Fibroblast of peridontal ligament (primary cell): ENCODE measurements around the gene DSCAML1.

Source experiments
- DNase-seq: peaks from one replicate; pipeline ENCODE4 v3.0.0-alpha.2; 2010; ENCODE audit errors: extremely low read depth

Gene DSCAML1

GRCh38 chr11:117668321-117668751 is 128.7 kb downstream of the DSCAML1 start:
- no peak for DNase-seq

GRCh38 chr11:117664897-117665296 is 132.1 kb downstream of the DSCAML1 start:
- no peak for DNase-seq

- no peak for DNase-seq
Observed at GRCh38 chr11:117663821-117664220, 133.2 kb downstream of the DSCAML1 start.

- no peak for DNase-seq
Observed at GRCh38 chr11:117663414-117663813, 133.6 kb downstream of the DSCAML1 start.

- no peak for DNase-seq
Observed at GRCh38 chr11:117662671-117663269, 134.2 kb downstream of the DSCAML1 start.

- no peak for DNase-seq
Observed at GRCh38 chr11:117662255-117662654, 134.8 kb downstream of the DSCAML1 start.

GRCh38 chr11:117658809-117659208 is 138.2 kb downstream of the DSCAML1 start:
- no peak for DNase-seq

GRCh38 chr11:117657794-117658193 is 139.2 kb downstream of the DSCAML1 start:
- DNase-seq = no peak

GRCh38 chr11:117654281-117655255 is 142.4 kb downstream of the DSCAML1 start:
- no peak for DNase-seq

GRCh38 chr11:117652521-117652920 is 144.5 kb downstream of the DSCAML1 start:
- DNase-seq = no peak

GRCh38 chr11:117649296-117650055 is 147.5 kb downstream of the DSCAML1 start:
- DNase-seq = no peak

- no peak for DNase-seq
Observed at GRCh38 chr11:117647872-117648271, 149.1 kb downstream of the DSCAML1 start.

GRCh38 chr11:117647207-117647606 is 149.8 kb downstream of the DSCAML1 start:
- no peak for DNase-seq

- DNase-seq = no peak
Observed at GRCh38 chr11:117646411-117646810, 150.6 kb downstream of the DSCAML1 start.

GRCh38 chr11:117644403-117645155 is 152.4 kb downstream of the DSCAML1 start:
- DNase-seq = no peak

GRCh38 chr11:117643606-117644300 is 153.3 kb downstream of the DSCAML1 start:
- DNase-seq = no peak

- DNase-seq = no peak
Observed at GRCh38 chr11:117642835-117643234, 154.2 kb downstream of the DSCAML1 start.

GRCh38 chr11:117642396-117642795 is 154.6 kb downstream of the DSCAML1 start:
- no peak for DNase-seq

- DNase-seq = no peak
Observed at GRCh38 chr11:117641008-117641915, 155.8 kb downstream of the DSCAML1 start.

GRCh38 chr11:117640041-117640440 is 157.0 kb downstream of the DSCAML1 start:
- no peak for DNase-seq
